SK-N-SH (cell line): ENCODE data around the gene LHPP. TPM values are rescaled to one million over a fixed set of nuclear protein-coding genes. Genes with fewer than 3 reads are reported as not detected.

Experiments
- CTCF ChIA-PET: fragments of 300-600, 350-600 bp; formaldehyde crosslinking; extraction: SDS; loops from one replicate; lab custom pipeline; 2021; lab: Yijun Ruan, JAX
- POLR2A ChIA-PET: fragments of 350-600 bp; sonication (Branson Sonifier 250); formaldehyde crosslinking; extraction: SDS; loops from one replicate; lab custom pipeline; 2020; ENCODE audit warnings: antibody characterized with exemption, inconsistent platforms; lab: Yijun Ruan, JAX
- DNase-seq: peaks from one replicate; pipeline ENCODE4 v3.0.0; 2012
- H2AFZ ChIP-seq: fragments of 200-600 bp; sonication (generic); 2 replicates; pipeline ENCODE4 v1.8.1; 2016; ENCODE audit warnings: antibody characterized with exemption, mild to moderate bottlenecking, low read depth
- H3F3A ChIP-seq: fragments of 200-600 bp; sonication (generic); replicated peaks from 2 replicates; pipeline ENCODE3; 2016; ENCODE audit warnings: antibody characterized with exemption, mild to moderate bottlenecking; ENCODE audit not compliant: insufficient read depth
- H3K27ac ChIP-seq, 2 experiments: fragments of 200-500 bp in 1 of 2; fragments of 200-600 bp in 1 of 2; sonication (Bioruptor generic) in 1 of 2; sonication (generic), shearing (Covaris generic) in 1 of 2; 2 replicates each; pipeline versions ENCODE4 v1.5.1 to v1.6.1; 2014 to 2016; ENCODE audit warnings: low read depth in 2 of 2, inconsistent platforms in 1 of 2, low read length in 1 of 2, mild to moderate bottlenecking in 1 of 2, mixed read lengths in 1 of 2
- H3K27me3 ChIP-seq: fragments of 200-600 bp; sonication (generic), shearing (Covaris generic); 2 replicates; pipeline ENCODE4 v1.6.1; 2016; ENCODE audit warnings: mixed run types; ENCODE audit not compliant: insufficient read depth
- H3K36me3 ChIP-seq, 2 experiments: fragments of 200-500 bp in 1 of 2; fragments of 200-600 bp in 1 of 2; sonication (Bioruptor generic) in 1 of 2; sonication (generic) in 1 of 2; replicated peaks in 1 of 2; 2 replicates each; pipeline versions ENCODE3 to v1.5.1; 2014 to 2016; ENCODE audit warnings: low read length in 1 of 2, mild to moderate bottlenecking in 1 of 2; ENCODE audit not compliant: insufficient read depth in 2 of 2, control insufficient read depth in 1 of 2
- H3K4me1 ChIP-seq, 2 experiments: fragments of 200-500 bp in 1 of 2; fragments of 200-600 bp in 1 of 2; sonication (Bioruptor generic) in 1 of 2; sonication (generic), shearing (Covaris generic) in 1 of 2; 2 replicates each; pipeline versions ENCODE4 v1.5.1 to v1.6.1; 2014 to 2016; ENCODE audit warnings: low read depth in 1 of 2, low read length in 1 of 2, mixed run types in 1 of 2; ENCODE audit not compliant: insufficient read depth in 2 of 2, control insufficient read depth in 1 of 2
- H3K4me2 ChIP-seq: fragments of 200-600 bp; sonication (generic), shearing (Covaris generic); 2 replicates; pipeline ENCODE4 v1.6.1; 2017; ENCODE audit warnings: mixed run types
- H3K4me3 ChIP-seq, 2 experiments: fragments of 200-500 bp in 1 of 2; fragments of 200-600 bp in 1 of 2; sonication (Bioruptor generic) in 1 of 2; sonication (generic), shearing (Covaris generic) in 1 of 2; 2 replicates each; pipeline versions ENCODE4 v1.5.1 to v1.8.1; 2014 to 2016; ENCODE audit warnings: low read depth in 2 of 2, inconsistent platforms in 1 of 2, low read length in 1 of 2, mild to moderate bottlenecking in 1 of 2, mixed read lengths in 1 of 2, moderate library complexity in 1 of 2
- H3K79me2 ChIP-seq: fragments of 200-600 bp; sonication (generic); 2 replicates; pipeline ENCODE4 v1.8.1; 2017; ENCODE audit warnings: mild to moderate bottlenecking; ENCODE audit not compliant: insufficient read depth
- H3K9ac ChIP-seq: fragments of 200-600 bp; sonication (generic); 2 replicates; pipeline ENCODE4 v1.6.1; 2017; ENCODE audit warnings: mixed run types
- H3K9me2 ChIP-seq: fragments of 200-600 bp; sonication (generic); 2 replicates; pipeline ENCODE4 v1.6.1; 2017; ENCODE audit warnings: mixed run types
- H3K9me3 ChIP-seq: fragments of 200-600 bp; sonication (generic); 2 replicates; pipeline ENCODE4 v1.6.1; 2017; ENCODE audit warnings: mixed run types, mild to moderate bottlenecking, moderate library complexity
- H4K20me1 ChIP-seq: fragments of 200-600 bp; sonication (generic); 2 replicates; pipeline ENCODE4 v1.6.1; 2017; ENCODE audit warnings: mild to moderate bottlenecking, mixed run types; ENCODE audit not compliant: insufficient read depth
- CHD2 ChIP-seq: fragments of 150-350 bp; IDR thresholded peaks from 2 replicates; pipeline ENCODE4 v1.6.1; 2018; ENCODE audit warnings: low read length; ENCODE audit not compliant: partially characterized antibody
- FOSL2 ChIP-seq: IDR thresholded peaks from 2 replicates; pipeline ENCODE4 v1.4.0; 2012; ENCODE audit warnings: low read depth, mild to moderate bottlenecking, moderate library complexity, borderline replicate concordance
- FOXM1 ChIP-seq: IDR thresholded peaks from 2 replicates; pipeline ENCODE4 v1.4.0; 2012; ENCODE audit warnings: low read depth, mild to moderate bottlenecking
- JUND ChIP-seq: IDR thresholded peaks from 2 replicates; pipeline ENCODE4 v1.4.0; 2012
- MEF2A ChIP-seq: IDR thresholded peaks from 2 replicates; pipeline ENCODE4 v1.4.0; 2012; ENCODE audit warnings: low read depth, borderline replicate concordance
- MXI1 ChIP-seq: IDR thresholded peaks from 2 replicates; pipeline ENCODE4 v1.6.1; 2012; ENCODE audit warnings: mild to moderate bottlenecking, low read depth, low read length, improper control_type of control experiment
- RFX5 ChIP-seq: IDR thresholded peaks from 2 replicates; pipeline ENCODE4 v1.6.1; 2012; ENCODE audit warnings: mild to moderate bottlenecking, improper control_type of control experiment, low read length
- RXRA ChIP-seq: IDR thresholded peaks from 2 replicates; pipeline ENCODE4 v1.4.0; 2012; ENCODE audit warnings: low read depth, mild to moderate bottlenecking, borderline replicate concordance
- SIN3A ChIP-seq: IDR thresholded peaks from 2 replicates; pipeline ENCODE4 v1.6.1; 2012; ENCODE audit warnings: low read depth, mild to moderate bottlenecking, low read length, moderate library complexity, borderline replicate concordance
- SMC3 ChIP-seq: IDR thresholded peaks from 2 replicates; pipeline ENCODE4 v1.6.1; 2012; ENCODE audit warnings: low read depth, low read length, improper control_type of control experiment
- TAF1 ChIP-seq: IDR thresholded peaks from 2 replicates; pipeline ENCODE4 v1.6.1; 2012; ENCODE audit warnings: low read depth, mild to moderate bottlenecking, low read length, moderate library complexity, borderline replicate concordance
- YY1 ChIP-seq: IDR thresholded peaks from 2 replicates; pipeline ENCODE4 v1.4.0; 2012; ENCODE audit warnings: low read depth, mild to moderate bottlenecking
- WGBS: methylation state at CpG from one replicate; pipeline ENCODE4 v1.1.6; 2017; ENCODE audit warnings: low lambda C conversion rate; 5-methylcytosine and 5-hydroxymethylcytosine counted together
- polyA plus RNA-seq, 3 experiments: library from polyadenylated mRNA; depleted of rRNA; stranded (reverse); fragments of >200 nt; gene quantifications; 2 replicates each; pipeline ENCODE4 v1.2.3, GENCODE V29; 2012
- TF ChIP-seq, protein P1 (sequence below): IDR thresholded peaks from 2 replicates; pipeline ENCODE4 v1.4.0; 2012; ENCODE audit warnings: low read depth, borderline replicate concordance
- TF ChIP-seq, protein P2 (sequence below): fragments of 150-350 bp; IDR thresholded peaks from 2 replicates; pipeline ENCODE4 v1.6.1; 2016; ENCODE audit warnings: mild to moderate bottlenecking, low read depth, low read length
- TF ChIP-seq, protein P3 (sequence below): IDR thresholded peaks from 2 replicates; pipeline ENCODE4 v1.6.1; 2012; ENCODE audit warnings: mild to moderate bottlenecking, low read depth, low read length, moderate library complexity
- TF ChIP-seq, protein P4 (sequence below): IDR thresholded peaks from 2 replicates; pipeline ENCODE4 v1.4.0; 2012; ENCODE audit warnings: low read depth
- TF ChIP-seq, protein P5 (sequence below): IDR thresholded peaks from 2 replicates; pipeline ENCODE4; 2012

The LHPP gene
- polyA plus RNA-seq, 1 of the 3 experiments (the other 2 are of a cell fraction) = 29.8 TPM

DNA sequence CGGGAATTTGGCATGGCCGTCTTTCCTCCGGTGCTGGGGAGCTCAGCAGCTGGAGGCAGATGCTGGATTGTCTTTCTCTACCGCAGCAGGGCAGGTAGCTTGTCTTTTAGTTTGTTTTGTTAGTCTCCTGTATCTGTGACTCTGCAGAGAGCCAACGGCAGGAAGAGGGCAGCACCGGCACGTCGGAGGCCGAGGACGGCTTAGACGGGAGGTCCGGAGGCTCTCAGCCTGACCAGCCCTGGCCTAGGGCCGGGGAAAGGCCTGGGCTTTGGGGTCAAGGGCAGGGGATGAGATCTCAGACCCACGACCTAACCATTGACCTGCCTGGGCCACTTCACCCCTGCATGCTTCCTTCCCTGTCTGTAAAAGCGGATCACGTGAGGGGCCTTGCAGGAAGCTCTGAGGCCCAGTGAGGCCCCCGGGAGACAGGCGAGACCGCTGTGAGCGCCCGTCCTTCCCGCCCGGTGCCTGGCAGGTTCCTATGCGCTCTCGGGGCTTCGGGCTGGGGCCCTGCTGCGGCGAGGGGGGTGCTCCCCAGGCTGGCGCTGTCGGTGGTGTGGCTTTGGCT is 72.7 kb downstream of the LHPP start (continued):
- TF ChIP-seq RFX5 (no peak), FOXM1 (no peak)
- TF ChIP-seq, protein P1, sequence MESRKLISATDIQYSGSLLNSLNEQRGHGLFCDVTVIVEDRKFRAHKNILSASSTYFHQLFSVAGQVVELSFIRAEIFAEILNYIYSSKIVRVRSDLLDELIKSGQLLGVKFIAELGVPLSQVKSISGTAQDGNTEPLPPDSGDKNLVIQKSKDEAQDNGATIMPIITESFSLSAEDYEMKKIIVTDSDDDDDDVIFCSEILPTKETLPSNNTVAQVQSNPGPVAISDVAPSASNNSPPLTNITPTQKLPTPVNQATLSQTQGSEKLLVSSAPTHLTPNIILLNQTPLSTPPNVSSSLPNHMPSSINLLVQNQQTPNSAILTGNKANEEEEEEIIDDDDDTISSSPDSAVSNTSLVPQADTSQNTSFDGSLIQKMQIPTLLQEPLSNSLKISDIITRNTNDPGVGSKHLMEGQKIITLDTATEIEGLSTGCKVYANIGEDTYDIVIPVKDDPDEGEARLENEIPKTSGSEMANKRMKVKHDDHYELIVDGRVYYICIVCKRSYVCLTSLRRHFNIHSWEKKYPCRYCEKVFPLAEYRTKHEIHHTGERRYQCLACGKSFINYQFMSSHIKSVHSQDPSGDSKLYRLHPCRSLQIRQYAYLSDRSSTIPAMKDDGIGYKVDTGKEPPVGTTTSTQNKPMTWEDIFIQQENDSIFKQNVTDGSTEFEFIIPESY = no peak

DNA sequence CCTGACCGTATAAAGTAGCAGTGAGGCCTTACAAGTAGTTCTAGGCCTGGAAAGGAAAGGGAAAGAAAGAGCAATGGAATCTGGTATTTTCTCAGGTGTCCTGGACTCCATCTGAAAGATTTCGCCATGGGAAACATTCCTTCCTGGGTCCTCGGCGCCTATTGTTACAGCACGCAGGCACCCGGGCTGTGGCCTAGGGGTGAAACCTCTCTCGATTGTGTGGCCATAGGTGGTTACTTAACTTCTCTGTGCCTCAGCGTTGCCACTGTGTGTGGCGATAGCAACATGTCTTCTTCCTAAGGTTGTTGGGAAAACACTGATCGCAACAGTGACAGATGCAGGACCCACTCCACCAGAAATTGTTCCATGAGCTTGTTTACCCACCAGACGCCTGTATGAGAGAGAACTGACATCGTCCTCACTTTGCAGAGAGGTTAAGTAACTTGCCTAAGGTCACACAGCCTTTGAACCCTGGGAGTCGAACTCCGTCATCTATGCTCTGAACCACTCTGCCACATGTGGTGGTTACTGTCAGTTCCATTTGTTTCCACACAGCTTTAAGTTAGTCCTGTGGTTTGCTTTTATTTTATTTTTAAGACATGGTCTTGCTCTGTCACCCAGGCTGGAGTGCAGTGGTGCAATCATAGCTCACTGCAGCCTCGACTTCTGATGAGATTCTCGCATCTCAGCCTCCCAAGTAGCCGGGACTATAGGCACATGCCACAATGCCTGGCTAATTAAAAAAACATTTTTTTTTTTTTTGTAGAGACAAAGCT is 73.4 kb downstream of the LHPP start:
- ChIA-PET POLR2A (interaction anchor here (0.8 kb wide), 1 partner anchor 206 kb away, joined by 3 read pairs; no protein-coding TSS in a partner anchor), CTCF (interaction anchor here (1.1 to 15.3 kb wide), 3 partner anchors 206 to 292 kb away, joined by 4 to 192 read pairs (median 105); partner anchors contain the start of gene FAM53B)
- WGBS = 85% methylated on average over 17 of the region's 17 CpGs
- TF ChIP-seq, protein P2, sequence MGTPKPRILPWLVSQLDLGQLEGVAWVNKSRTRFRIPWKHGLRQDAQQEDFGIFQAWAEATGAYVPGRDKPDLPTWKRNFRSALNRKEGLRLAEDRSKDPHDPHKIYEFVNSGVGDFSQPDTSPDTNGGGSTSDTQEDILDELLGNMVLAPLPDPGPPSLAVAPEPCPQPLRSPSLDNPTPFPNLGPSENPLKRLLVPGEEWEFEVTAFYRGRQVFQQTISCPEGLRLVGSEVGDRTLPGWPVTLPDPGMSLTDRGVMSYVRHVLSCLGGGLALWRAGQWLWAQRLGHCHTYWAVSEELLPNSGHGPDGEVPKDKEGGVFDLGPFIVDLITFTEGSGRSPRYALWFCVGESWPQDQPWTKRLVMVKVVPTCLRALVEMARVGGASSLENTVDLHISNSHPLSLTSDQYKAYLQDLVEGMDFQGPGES = no peak
- no peak for TF ChIP-seq TAF1
- TF ChIP-seq, protein P1 = no peak
- no peak for TF ChIP-seq SIN3A
- no peak for TF ChIP-seq CHD2
- no peak for TF ChIP-seq JUND
- TF ChIP-seq MEF2A = no peak
- TF ChIP-seq FOSL2 = no peak
- no peak for TF ChIP-seq YY1
- no peak for TF ChIP-seq RFX5
- no peak for TF ChIP-seq RXRA
- TF ChIP-seq MXI1 = no peak
- TF ChIP-seq, protein P3, sequence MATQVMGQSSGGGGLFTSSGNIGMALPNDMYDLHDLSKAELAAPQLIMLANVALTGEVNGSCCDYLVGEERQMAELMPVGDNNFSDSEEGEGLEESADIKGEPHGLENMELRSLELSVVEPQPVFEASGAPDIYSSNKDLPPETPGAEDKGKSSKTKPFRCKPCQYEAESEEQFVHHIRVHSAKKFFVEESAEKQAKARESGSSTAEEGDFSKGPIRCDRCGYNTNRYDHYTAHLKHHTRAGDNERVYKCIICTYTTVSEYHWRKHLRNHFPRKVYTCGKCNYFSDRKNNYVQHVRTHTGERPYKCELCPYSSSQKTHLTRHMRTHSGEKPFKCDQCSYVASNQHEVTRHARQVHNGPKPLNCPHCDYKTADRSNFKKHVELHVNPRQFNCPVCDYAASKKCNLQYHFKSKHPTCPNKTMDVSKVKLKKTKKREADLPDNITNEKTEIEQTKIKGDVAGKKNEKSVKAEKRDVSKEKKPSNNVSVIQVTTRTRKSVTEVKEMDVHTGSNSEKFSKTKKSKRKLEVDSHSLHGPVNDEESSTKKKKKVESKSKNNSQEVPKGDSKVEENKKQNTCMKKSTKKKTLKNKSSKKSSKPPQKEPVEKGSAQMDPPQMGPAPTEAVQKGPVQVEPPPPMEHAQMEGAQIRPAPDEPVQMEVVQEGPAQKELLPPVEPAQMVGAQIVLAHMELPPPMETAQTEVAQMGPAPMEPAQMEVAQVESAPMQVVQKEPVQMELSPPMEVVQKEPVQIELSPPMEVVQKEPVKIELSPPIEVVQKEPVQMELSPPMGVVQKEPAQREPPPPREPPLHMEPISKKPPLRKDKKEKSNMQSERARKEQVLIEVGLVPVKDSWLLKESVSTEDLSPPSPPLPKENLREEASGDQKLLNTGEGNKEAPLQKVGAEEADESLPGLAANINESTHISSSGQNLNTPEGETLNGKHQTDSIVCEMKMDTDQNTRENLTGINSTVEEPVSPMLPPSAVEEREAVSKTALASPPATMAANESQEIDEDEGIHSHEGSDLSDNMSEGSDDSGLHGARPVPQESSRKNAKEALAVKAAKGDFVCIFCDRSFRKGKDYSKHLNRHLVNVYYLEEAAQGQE = no peak
- TF ChIP-seq, protein P4, sequence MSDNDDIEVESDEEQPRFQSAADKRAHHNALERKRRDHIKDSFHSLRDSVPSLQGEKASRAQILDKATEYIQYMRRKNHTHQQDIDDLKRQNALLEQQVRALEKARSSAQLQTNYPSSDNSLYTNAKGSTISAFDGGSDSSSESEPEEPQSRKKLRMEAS = no peak
- TF ChIP-seq, protein P5, sequence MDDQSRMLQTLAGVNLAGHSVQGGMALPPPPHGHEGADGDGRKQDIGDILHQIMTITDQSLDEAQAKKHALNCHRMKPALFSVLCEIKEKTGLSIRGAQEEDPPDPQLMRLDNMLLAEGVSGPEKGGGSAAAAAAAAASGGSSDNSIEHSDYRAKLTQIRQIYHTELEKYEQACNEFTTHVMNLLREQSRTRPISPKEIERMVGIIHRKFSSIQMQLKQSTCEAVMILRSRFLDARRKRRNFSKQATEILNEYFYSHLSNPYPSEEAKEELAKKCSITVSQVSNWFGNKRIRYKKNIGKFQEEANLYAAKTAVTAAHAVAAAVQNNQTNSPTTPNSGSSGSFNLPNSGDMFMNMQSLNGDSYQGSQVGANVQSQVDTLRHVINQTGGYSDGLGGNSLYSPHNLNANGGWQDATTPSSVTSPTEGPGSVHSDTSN = no peak
- TF ChIP-seq SMC3 = no peak

More for the DNA sequence above, 73.4 kb downstream of the LHPP start:
- Histone ChIP-seq H3K4me2 (no peak overlapping the region), H3K4me1 (peaks cover 0 to 11% of the 10 kb centered on the region in 2 experiments; a peak in 1 of 4 replicates), H2AFZ (no peak overlapping the region), H3K79me2 (no peaks in the 10 kb centered on the region), H3K27ac (no peak overlapping the region), H4K20me1 (no peaks in the 10 kb centered on the region), H3K9me2 (no peaks in the 10 kb centered on the region), H3F3A (no peaks in the 10 kb centered on the region), H3K9ac (no peak overlapping the region), H3K4me3 (no peak overlapping the region), H3K27me3 (no peaks in the 10 kb centered on the region), H3K9me3 (no peaks in the 10 kb centered on the region), H3K36me3 (no peaks in the 10 kb centered on the region)
- no peak for DNase-seq
